Measurements from ENCODE around the gene HSPA4L.

Gene HSPA4L

DNA sequence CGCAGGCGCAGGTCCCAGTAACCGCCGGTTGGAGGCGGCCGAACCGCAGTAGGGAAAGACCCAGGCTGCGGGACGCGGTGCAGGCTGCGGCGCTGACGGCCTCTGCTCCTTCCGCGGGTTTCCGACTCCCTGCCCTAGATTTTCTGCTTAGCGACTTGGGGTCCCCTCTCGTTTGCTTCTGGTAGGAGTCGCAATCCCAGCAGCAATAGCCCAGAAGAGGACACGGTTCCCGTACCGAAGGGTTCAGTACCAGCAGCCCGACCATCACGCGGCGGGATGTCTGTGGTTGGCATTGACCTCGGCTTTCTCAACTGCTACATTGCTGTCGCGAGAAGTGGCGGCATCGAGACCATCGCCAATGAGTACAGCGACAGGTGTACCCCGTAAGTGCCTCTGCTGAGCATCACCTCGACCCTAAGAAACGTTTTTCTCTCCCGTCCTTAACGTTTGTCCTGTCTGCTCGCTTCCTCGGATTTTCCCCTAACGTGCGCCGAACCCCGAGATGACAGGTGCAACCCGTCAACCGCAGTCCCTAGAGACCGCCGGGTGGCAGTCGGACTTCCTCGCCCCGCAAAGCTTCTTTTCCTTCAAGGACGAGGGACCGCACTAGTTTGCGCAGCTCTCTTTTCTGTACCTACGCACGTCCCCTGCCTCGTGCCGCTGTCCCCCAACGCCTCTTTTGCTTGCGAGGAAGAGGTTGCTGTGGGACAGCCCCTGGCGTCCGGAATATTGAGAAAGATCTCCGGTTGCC is at the start of gene HSPA4L:
HSPA4L (plus strand) TSS at position 48 of the 751 bp plus-strand sequence; CDS start at position 277, 229 bp downstream.
- Mint-ChIP-seq H3K9me3 (no peaks in the 10 kb centered on the region), H3K4me3 (peak within 1 kb of the TSS; percentile 97), H3K27me3 (ENCODE audit: low read depth) (peaks cover 65% of the 10 kb centered on the region)

DNA sequence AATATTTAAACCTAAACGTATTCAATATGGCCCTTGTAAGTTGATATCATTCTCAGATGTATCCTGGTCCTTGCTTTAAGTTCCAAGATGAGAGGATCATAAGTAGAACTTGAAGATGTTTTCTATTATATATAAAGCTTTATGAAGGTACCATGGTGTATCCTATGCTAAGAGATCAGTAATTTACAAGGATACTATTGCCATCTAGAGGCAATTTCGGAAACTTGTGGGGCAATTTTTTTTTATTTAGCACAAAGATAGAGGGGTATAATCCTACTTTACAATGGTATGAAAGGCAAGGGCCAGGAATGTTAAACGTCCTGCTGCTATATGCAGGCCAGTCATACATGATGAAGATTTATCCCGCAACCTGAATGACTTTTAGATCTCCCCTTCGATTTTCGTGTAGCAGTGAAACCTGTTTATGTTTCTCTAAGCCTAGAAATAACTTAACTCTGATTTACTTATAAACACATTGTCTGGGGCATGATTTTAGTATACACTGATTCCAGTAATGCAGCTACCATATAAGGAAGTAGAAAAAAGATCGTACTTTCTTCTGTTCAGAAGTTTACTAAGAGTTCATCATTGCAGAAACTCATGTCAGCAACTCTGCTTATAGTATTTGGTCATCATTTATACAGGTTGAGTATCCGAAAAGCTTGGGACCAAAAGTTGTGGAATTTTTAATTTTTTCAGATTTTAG is 49.3 kb upstream of the HSPA4L start:
- Mint-ChIP-seq H3K9me3 (no peaks in the 10 kb centered on the region), H3K36me3 (ENCODE audit: low read depth) (no peaks in the 10 kb centered on the region), H3K27me3 (ENCODE audit: low read depth) (no peaks in the 10 kb centered on the region), H3K4me1 (ENCODE audit: low read depth) (no peaks in the 10 kb centered on the region), H3K4me3 (no peak overlapping the region), H3K27ac (no peak overlapping the region)

More for the DNA sequence above, at the start of gene HSPA4L:
- H3K27ac Mint-ChIP-seq: peak within 1 kb of the TSS; percentile 89
- H3K36me3 Mint-ChIP-seq (ENCODE audit: low read depth): peaks cover 2% of the 10 kb centered on the region
- H3K4me1 Mint-ChIP-seq (ENCODE audit: low read depth): peaks cover 19% of the 10 kb centered on the region

DNA sequence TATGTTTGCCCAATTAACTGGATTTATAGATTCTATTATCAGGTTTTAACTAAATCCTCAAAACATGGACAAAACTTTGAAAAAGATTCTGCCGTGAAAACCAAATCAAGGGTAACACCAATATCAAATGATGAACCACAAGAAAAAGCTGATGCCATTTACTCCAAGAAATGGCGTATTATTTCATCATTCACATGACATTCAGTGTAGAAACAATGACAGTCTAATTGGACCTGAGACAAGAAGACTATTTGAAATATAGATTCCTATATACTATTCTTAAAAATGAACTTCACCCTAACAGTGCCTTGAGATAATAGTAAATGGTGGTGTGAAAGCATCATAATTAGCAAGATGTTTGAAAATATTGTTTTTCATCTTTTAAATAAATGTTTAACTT is 47.1 kb upstream of the HSPA4L start:
- Mint-ChIP-seq H3K27ac (no peak overlapping the region), H3K36me3 (ENCODE audit: low read depth) (no peaks in the 10 kb centered on the region), H3K4me1 (ENCODE audit: low read depth) (no peaks in the 10 kb centered on the region), H3K9me3 (no peaks in the 10 kb centered on the region), H3K4me3 (no peak overlapping the region), H3K27me3 (ENCODE audit: low read depth) (peaks cover 8% of the 10 kb centered on the region)

DNA sequence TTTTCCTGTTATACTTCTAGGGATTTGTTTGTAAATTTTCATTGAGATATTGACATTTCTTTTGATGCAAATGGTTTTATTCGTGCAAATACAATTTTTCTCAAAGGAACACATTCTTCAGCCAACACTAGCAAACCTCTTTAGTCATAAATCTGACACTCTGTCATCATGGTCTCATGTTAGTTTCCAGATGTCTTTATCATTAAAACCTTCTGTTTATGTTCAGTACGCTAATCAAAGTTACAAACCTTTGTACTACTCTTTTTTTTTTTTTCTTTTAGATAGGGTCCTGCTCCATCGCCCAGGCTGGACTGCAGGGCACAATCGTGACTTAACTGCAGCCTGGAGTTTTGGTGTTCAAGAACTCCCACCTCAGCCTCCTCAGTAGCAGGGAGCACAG is 44.8 kb upstream of the HSPA4L start:
- Mint-ChIP-seq H3K4me1 (ENCODE audit: low read depth) (no peaks in the 10 kb centered on the region), H3K27me3 (ENCODE audit: low read depth) (peaks cover 8% of the 10 kb centered on the region), H3K27ac (no peak overlapping the region), H3K4me3 (no peak overlapping the region), H3K9me3 (no peaks in the 10 kb centered on the region), H3K36me3 (ENCODE audit: low read depth) (no peaks in the 10 kb centered on the region)

DNA sequence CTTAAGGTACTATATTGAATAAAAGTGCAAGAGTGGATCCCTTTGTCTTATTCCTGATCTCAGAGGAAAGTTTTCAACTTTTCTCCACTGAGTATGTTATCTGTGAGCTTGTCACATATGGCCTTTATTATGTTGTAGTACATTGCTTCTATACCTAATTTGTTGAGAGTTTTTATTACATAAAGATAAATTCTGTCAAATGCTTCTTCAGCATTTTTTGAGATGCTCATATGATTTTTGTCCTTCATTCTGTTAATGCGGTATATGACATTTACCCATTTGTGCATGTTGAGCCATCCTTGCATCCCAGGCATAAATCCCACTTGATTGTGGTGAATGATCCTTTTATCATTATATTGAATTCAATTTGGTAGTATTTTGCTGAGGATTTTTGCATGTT is 40.9 kb upstream of the HSPA4L start:
- Mint-ChIP-seq H3K4me3 (no peak overlapping the region), H3K27me3 (ENCODE audit: low read depth) (peaks cover 14% of the 10 kb centered on the region), H3K36me3 (ENCODE audit: low read depth) (no peaks in the 10 kb centered on the region), H3K9me3 (no peaks in the 10 kb centered on the region), H3K27ac (no peak overlapping the region), H3K4me1 (ENCODE audit: low read depth) (no peaks in the 10 kb centered on the region)

DNA sequence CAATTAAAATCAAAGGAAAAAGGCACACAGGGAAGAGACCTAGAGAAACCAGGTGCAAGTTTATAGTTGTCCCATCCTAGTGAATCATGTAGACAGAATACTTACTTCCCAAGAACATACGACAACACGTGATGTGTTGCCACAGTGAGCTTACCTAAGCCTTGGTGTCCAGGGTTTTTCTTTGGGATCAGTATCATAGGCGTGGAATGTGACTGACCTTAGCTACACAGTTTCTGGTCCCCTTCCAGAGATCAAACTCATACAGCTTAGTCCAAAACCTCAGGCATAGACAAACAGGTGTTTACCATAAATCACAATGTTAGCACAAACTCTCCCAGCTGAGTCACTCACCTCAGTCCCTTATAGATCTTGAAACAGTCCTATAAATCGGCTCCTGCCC is 34.2 kb upstream of the HSPA4L start:
- H3K4me1 Mint-ChIP-seq (ENCODE audit: low read depth): no peaks in the 10 kb centered on the region
- H3K36me3 Mint-ChIP-seq (ENCODE audit: low read depth): no peaks in the 10 kb centered on the region
- no peak overlapping the region for H3K4me3 Mint-ChIP-seq
- H3K9me3 Mint-ChIP-seq: peaks cover 14% of the 10 kb centered on the region
- no peak overlapping the region for H3K27ac Mint-ChIP-seq
- H3K27me3 Mint-ChIP-seq (ENCODE audit: low read depth): peaks cover 8% of the 10 kb centered on the region

DNA sequence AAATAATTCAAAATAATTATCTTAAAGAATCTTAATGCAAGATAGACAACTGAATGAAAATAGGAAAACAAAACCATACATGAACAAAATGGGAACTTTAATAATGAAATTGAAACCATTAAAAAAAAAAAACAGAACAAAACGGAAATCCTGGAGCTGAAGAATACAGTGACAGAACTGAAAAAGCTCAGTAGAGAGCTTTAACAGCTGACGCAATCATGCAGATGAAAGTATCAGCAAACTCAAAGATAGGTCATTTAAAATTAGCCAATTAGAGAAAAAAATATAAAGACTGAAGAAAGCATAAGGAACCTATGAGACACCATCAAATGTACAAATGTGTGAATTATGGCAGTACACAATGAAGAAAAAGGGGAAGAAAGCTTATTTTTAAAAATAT is 33.2 kb upstream of the HSPA4L start:
- Mint-ChIP-seq H3K27ac (no peak overlapping the region), H3K9me3 (peaks cover 14% of the 10 kb centered on the region), H3K4me1 (ENCODE audit: low read depth) (no peaks in the 10 kb centered on the region), H3K36me3 (ENCODE audit: low read depth) (no peaks in the 10 kb centered on the region), H3K4me3 (no peak overlapping the region), H3K27me3 (ENCODE audit: low read depth) (peaks cover 8% of the 10 kb centered on the region)

DNA sequence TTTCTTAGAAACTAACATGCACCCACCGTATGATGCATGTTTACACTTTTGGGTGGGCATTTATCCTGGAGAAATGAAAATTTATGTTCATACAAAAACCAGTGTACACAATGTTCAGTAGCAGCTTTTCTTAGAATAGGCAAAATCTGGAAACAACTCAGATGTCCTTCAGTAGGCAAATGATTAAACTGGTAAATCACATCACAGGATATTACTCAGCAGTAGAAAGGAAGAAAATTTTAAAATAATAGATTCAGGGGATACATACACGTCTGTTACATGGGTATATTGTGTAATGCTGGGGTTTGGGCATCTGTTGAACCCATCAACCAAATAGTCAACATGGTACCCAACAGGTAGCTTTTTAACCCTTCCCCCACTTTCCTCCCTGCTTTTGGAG is 25.2 kb upstream of the HSPA4L start:
- Mint-ChIP-seq H3K4me3 (no peak overlapping the region), H3K27me3 (ENCODE audit: low read depth) (peaks cover 3% of the 10 kb centered on the region), H3K36me3 (ENCODE audit: low read depth) (no peaks in the 10 kb centered on the region), H3K9me3 (no peaks in the 10 kb centered on the region), H3K27ac (no peak overlapping the region), H3K4me1 (ENCODE audit: low read depth) (no peaks in the 10 kb centered on the region)

DNA sequence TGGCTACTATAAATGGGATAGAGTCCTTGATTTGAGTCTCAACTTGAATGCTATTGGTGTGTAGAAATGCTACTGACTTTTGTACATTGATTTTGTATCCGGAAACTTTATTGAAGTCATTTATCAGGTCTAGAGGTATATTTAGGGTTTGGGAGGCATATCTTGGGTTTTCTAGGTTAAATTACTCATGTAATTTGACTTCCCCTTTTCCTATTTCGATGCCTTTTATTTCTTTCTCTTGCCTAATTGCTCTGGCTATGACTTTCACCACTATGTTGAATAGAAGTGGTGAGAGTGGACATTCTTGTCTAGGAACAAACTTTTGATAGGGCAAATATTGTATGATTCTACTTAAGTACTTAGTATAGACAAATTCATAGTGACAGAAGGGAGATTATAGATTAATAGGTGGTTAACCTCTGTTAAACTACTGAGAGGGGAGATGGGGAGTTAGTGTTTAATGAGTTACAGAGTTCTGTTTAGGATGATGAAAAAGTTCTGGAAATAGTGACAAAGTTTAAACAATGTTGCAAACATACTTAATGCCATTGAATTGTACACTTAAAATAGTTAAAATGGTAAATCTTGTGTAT is 22.8 kb upstream of the HSPA4L start:
- Mint-ChIP-seq H3K4me3 (no peak overlapping the region), H3K9me3 (no peaks in the 10 kb centered on the region), H3K27ac (no peak overlapping the region), H3K36me3 (ENCODE audit: low read depth) (no peaks in the 10 kb centered on the region), H3K4me1 (ENCODE audit: low read depth) (no peaks in the 10 kb centered on the region), H3K27me3 (ENCODE audit: low read depth) (no peaks in the 10 kb centered on the region)

DNA sequence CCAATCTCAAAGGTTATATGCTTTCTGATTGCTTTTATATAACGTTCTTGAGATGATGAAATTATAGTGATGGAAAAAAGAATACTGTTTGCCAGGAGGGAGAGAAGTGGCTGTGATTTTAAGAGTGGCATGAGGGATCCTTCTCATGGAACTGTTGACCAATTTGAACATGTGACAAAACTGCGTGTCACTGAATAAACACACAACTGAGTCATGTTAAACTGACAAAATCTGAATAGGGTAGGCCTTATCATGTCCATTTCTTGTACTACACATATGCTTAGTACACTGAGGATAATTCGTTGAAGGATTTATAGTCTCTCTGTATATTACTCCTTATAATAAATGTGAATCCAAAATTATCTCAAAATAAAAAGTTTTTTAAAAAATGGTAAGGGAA is 22.2 kb upstream of the HSPA4L start:
- Mint-ChIP-seq H3K27ac (no peak overlapping the region), H3K9me3 (no peaks in the 10 kb centered on the region), H3K36me3 (ENCODE audit: low read depth) (no peaks in the 10 kb centered on the region), H3K27me3 (ENCODE audit: low read depth) (peaks cover 4% of the 10 kb centered on the region), H3K4me3 (no peak overlapping the region), H3K4me1 (ENCODE audit: low read depth) (no peaks in the 10 kb centered on the region)

DNA sequence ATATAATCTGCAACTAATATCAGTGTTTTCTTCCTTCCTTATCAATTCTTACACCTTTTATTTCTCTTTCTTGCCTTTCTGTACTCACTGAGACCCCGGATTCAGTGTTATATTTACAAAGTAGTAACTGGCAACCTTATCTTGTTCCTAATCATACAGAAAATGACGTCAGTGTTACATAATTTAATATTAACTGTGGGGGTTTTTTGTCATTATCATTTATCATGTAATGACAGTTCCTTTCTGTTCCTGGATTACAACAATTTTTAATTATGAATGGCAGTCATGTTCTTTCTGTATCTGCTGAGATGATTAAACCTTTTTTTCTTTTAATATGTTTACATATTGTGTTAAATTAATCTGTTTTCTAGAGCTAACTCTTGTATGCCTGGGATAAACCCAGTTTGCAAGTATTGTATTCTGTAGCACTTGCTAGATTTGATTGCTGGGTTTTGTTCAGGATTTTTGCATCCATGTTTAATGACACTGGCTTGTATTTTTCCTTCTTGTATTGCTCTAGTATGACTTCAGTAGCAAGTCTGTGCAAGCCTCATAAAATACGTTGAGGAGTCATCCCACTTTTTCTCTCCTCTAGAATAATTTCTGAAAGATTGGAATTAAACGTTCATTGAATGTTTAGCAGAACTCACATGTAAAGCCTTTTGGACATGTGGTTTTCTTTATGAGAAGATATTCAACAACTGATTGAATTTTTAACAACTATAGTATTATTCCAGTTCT is 10.4 kb upstream of the HSPA4L start:
- Mint-ChIP-seq H3K4me3 (no peak overlapping the region), H3K36me3 (ENCODE audit: low read depth) (no peaks in the 10 kb centered on the region), H3K4me1 (ENCODE audit: low read depth) (no peaks in the 10 kb centered on the region), H3K27ac (no peak overlapping the region), H3K9me3 (no peaks in the 10 kb centered on the region), H3K27me3 (ENCODE audit: low read depth) (peaks cover 36% of the 10 kb centered on the region)

DNA sequence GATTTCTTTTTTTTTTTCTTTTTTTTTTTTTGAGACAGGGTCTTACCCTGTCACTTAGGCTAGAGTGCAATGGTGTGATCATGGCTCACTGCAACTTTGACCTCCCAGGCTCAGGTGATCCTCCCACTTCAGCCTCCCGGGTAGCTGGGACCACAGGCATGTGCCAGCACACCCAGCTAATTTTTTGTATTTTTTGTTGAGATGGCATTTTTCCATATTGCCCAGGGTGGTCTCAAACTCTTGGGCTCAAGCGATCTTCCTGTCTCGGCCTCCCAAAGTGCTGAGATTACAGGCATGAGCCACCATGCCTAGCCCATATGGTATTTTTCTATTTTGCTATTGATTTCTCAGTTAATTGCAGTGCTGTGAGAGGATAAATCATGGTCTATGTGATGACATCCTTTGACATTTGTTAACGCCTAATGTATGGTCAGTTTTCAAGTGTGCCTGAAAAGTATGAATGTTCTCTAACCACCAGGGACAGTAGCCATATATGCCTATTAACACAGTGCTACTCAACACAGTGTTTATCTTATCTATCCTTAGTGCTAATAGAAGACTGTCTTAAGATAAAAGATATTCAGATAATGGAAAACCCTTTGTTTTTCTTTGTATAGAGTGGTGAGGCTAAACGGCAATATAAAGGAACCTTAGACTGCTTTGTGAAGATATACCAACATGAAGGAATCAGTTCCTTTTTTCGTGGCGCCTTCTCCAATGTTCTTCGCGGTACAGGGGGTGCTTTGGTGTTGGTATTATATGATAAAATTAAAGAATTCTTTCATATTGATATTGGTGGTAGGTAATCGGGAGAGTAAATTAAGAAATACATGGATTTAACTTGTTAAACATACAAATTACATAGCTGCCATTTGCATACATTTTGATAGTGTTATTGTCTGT is 9.1 kb upstream of the HSPA4L start:
- Mint-ChIP-seq H3K4me1 (ENCODE audit: low read depth) (no peaks in the 10 kb centered on the region), H3K9me3 (no peaks in the 10 kb centered on the region), H3K27ac (no peak overlapping the region), H3K36me3 (ENCODE audit: low read depth) (no peaks in the 10 kb centered on the region), H3K27me3 (ENCODE audit: low read depth) (peaks cover 44% of the 10 kb centered on the region), H3K4me3 (no peak overlapping the region)

DNA sequence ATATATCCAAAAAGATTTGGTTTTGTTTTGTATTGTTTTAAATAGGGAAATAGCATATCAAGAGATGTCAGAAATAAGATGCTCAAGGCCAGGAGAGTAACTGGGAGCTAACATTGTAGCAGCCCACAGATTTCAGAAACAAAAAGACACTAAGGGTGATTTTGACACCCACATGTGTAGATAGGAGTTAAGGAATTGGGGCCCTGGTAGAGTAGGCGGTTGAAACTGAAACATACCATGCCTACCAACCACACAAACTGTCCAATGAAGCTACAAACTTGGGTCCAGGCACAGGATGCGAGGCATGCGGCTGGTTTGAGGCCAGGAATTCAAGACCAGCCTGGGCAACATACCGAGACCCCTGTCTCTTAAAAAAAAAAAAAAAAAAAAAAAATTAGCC is 6.3 kb upstream of the HSPA4L start:
- Mint-ChIP-seq H3K9me3 (no peaks in the 10 kb centered on the region), H3K4me1 (ENCODE audit: low read depth) (no peaks in the 10 kb centered on the region), H3K27ac (no peak overlapping the region), H3K27me3 (ENCODE audit: low read depth) (peaks cover 59% of the 10 kb centered on the region), H3K4me3 (no peak overlapping the region), H3K36me3 (ENCODE audit: low read depth) (no peaks in the 10 kb centered on the region)

DNA sequence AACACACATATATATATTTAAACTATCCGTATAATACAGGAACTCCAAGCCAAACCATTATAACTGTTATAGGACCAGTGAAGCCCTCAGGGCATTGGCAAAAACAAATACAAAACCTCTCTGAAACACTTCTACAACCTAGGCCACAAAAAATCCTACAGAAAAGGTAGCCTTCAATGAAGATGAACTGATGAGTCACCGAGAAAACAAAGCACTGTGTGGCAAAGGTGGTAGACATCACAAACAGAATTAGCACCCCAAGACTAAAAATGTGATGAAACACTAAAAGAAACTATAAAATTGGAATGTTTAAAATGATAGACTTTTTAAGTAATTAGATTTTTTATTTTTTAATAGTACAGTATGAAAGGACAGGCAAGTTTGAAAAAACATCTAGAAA is 5.5 kb upstream of the HSPA4L start:
- peaks cover 61% of the 10 kb centered on the region for H3K27me3 Mint-ChIP-seq (ENCODE audit: low read depth)
- H3K36me3 Mint-ChIP-seq (ENCODE audit: low read depth): peaks cover 2% of the 10 kb centered on the region
- no peak overlapping the region for H3K4me3 Mint-ChIP-seq
- H3K4me1 Mint-ChIP-seq (ENCODE audit: low read depth): peaks cover 3% of the 10 kb centered on the region
- H3K27ac Mint-ChIP-seq: no peak overlapping the region
- H3K9me3 Mint-ChIP-seq: no peaks in the 10 kb centered on the region
